IPS-18a (cell line): ENCODE results near the gene CFAP57.

Experiments
- H3K27ac ChIP-seq: one replicate; pipeline ENCODE4 v1.5.1; 2013; ENCODE audit warnings: low read length
- H3K27me3 ChIP-seq: one replicate; pipeline ENCODE4 v1.6.1; 2013; ENCODE audit warnings: mild to moderate bottlenecking, low read length; ENCODE audit not compliant: control insufficient read depth, insufficient read depth
- H3K36me3 ChIP-seq: one replicate; pipeline ENCODE4 v1.6.1; 2013; ENCODE audit warnings: low read depth, low read length; ENCODE audit not compliant: control insufficient read depth
- H3K4me1 ChIP-seq: one replicate; pipeline ENCODE4 v1.6.1; 2013; ENCODE audit warnings: low read depth, low read length; ENCODE audit not compliant: control insufficient read depth
- H3K4me3 ChIP-seq: one replicate; pipeline ENCODE4 v1.5.1; 2013; ENCODE audit warnings: low read length
- H3K9ac ChIP-seq: one replicate; pipeline ENCODE4 v1.6.1; 2013; ENCODE audit warnings: mild to moderate bottlenecking, low read length, moderate library complexity
- H3K9me3 ChIP-seq: one replicate; pipeline ENCODE4 v1.6.1; 2013; ENCODE audit warnings: low read depth, low read length; ENCODE audit not compliant: control insufficient read depth

The CFAP57 gene

DNA sequence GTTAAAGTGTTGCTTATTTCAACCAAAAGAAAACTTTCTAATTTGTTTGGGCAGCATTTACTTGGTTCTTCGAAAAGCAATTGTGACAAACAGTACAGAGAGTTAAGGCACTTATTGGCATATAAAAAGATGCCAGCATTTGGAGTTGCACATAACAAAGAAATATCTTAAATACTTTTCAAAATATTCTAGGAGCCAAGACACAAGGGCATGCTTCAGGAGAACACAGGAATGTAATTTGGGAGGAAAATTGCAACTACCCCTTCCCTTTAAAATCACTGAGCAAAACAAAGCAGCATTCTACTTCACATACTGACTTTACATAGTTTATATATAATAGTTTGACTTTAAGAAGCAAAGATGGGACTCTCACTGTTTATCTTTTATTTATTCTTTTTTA is 124.1 kb downstream of the CFAP57 start:
- Histone ChIP-seq H3K36me3 (no peaks in the 10 kb centered on the region), H3K9me3 (no peaks in the 10 kb centered on the region), H3K27me3 (no peaks in the 10 kb centered on the region), H3K4me3 (peak overlapping the region; percentile 11), H3K9ac (no peak overlapping the region), H3K4me1 (peaks cover 20% of the 10 kb centered on the region), H3K27ac (no peak overlapping the region)

GRCh38 chr1:43298055-43298454 is 125.9 kb downstream of the CFAP57 start:
- Histone ChIP-seq H3K27me3 (no peaks in the 10 kb centered on the region), H3K4me3 (no peak overlapping the region), H3K4me1 (peaks cover 20% of the 10 kb centered on the region), H3K27ac (no peak overlapping the region), H3K36me3 (no peaks in the 10 kb centered on the region), H3K9me3 (no peaks in the 10 kb centered on the region), H3K9ac (no peak overlapping the region)

DNA sequence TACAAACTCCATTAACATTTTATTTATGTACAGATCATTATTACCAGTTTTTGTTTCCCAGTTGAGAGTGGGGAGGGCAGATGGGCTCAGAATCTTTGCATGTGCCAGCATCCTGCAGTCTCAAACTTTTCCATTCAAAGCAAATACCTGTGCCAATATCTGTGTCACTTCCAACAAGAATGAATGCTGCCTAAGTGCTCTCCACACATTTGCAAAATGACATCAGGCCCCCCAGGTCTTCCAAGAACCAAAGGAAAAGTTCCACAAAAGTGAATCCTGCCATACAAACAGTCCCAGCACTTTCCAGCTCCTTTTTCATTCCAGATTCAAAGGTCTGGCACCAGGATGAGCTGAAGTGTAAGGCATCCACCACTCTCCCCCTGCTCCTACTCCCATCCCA is 127.0 kb downstream of the CFAP57 start:
- Histone ChIP-seq H3K4me3 (no peak overlapping the region), H3K9ac (no peak overlapping the region), H3K9me3 (no peaks in the 10 kb centered on the region), H3K27me3 (no peaks in the 10 kb centered on the region), H3K27ac (no peak overlapping the region), H3K4me1 (peaks cover 20% of the 10 kb centered on the region), H3K36me3 (no peaks in the 10 kb centered on the region)

DNA sequence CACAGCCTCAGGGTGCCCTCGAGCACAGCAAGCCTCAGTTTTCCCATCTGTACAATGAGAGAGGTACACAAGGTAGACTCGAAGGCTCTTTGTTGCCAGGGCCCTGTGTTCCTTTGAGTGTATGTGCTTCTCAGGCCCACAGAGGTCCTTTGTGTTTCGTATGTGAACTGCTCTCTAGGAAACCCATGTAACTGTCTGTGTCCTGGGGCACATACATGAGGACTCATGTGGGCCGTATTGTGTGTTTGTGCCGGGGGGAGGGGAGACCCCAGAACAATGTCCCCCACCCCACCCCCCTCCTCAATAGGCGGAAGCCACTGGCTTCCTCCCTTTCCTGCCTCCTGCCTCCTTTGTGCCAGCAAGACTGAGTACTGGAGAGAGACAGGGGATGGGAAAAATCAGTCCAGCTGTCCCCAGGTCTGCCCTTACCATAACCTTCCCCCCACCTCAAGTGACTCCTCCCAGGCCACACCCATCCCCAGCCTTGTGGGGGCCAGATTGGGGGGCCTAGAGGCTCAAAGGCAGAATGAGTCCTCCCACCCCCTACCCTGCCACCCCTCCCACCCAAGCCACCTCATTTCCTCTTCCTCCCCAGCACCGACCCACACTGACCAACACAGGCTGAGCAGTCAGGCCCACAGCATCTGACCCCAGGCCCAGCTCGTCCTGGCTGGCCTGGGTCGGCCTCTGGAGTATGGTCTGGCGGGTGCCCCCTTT is 128.4 kb downstream of the CFAP57 start, which contains the start of gene TIE1:
TIE1 (plus strand) TSS at position 605 of the 717 bp plus-strand sequence; CDS start at position 695, 90 bp downstream.
- H3K36me3 ChIP-seq: no peaks in the 10 kb centered on the region
- H3K4me3 ChIP-seq: no peak within 1 kb of the TSS
- H3K4me1 ChIP-seq: peaks cover 13% of the 10 kb centered on the region
- no peaks in the 10 kb centered on the region for H3K27me3 ChIP-seq
- H3K9me3 ChIP-seq: no peaks in the 10 kb centered on the region
- no peak within 1 kb of the TSS for H3K27ac ChIP-seq
- H3K9ac ChIP-seq: no peak within 1 kb of the TSS

DNA sequence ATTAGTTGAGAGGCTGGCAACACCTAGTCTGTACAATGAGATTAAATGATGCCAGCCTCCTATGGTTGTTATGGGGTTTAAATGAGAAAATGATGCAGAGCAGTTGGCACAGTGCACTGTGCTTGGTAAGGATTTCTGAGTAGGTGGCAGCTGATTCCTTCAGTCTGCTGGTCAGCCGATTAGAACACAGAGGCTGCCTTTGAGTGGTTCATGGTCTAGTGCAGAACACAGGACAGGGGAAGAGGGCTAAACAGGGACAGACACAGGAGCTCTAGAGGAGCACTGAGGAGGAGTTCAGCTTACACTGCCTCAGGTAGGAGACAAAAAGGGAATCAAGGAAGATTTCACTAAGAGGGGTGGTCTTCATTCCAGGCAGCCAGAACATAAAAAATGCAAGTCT is 130.1 kb downstream of the CFAP57 start:
- no peaks in the 10 kb centered on the region for H3K27me3 ChIP-seq
- H3K4me1 ChIP-seq: peaks cover under 1% of the 10 kb centered on the region
- H3K36me3 ChIP-seq: no peaks in the 10 kb centered on the region
- no peak overlapping the region for H3K9ac ChIP-seq
- no peak overlapping the region for H3K4me3 ChIP-seq
- no peak overlapping the region for H3K27ac ChIP-seq
- H3K9me3 ChIP-seq: no peaks in the 10 kb centered on the region

- no peaks in the 10 kb centered on the region for H3K36me3 ChIP-seq
- H3K9me3 ChIP-seq: no peaks in the 10 kb centered on the region
- no peak overlapping the region for H3K27ac ChIP-seq
- H3K9ac ChIP-seq: no peak overlapping the region
- H3K4me3 ChIP-seq: no peak overlapping the region
- H3K4me1 ChIP-seq: no peaks in the 10 kb centered on the region
- no peaks in the 10 kb centered on the region for H3K27me3 ChIP-seq
Observed at GRCh38 chr1:43302721-43303470, 130.8 kb downstream of the CFAP57 start.

DNA sequence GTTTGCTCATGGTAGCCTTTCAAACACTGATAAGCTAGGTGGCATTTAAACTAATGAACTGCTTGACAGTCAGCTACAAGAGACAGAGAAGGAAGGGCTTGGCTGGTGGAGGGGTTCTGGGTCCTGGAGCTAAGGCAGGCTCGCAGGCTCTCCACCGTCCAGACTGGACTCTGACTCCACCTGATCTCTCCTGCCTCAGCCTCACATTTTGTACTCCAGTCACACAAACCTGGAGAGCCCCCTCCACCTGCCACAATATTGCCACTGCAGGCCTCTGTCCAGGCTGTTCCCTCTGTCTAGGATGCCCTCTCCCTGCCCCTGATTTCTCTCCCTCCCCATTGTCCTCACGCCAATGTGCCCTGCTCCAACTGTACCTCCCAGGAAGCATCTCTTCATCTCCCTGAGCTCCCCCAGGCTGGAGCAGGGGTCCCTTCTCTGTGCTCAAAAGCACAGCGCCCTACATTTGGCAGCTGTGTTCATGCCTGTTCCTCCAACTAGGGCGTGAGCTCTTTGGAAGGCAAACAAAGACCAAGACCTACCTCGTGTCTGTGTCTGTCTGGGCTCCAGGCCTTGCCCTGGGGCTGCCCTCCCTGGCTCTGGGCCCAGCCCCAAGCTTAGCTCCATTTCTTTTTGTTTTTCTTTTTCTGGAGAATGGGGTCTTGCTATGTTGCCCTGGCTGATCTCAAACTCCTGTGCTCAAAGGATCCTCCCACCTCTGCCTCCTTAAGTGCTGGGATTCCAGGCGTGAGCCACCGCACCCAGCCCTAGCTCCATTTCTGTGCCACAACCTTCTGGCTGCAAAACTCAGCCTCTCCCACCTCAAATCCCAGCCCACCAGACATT is 131.6 kb downstream of the CFAP57 start:
- H3K9ac ChIP-seq: no peak overlapping the region
- no peak overlapping the region for H3K27ac ChIP-seq
- no peaks in the 10 kb centered on the region for H3K9me3 ChIP-seq
- H3K4me3 ChIP-seq: no peak overlapping the region
- H3K27me3 ChIP-seq: no peaks in the 10 kb centered on the region
- no peaks in the 10 kb centered on the region for H3K36me3 ChIP-seq
- no peaks in the 10 kb centered on the region for H3K4me1 ChIP-seq
